ENCODE measurements around the gene SMIM21. TPM values are rescaled to one million over a fixed set of nuclear protein-coding genes. Genes with fewer than 3 reads are reported as not detected.

Gene SMIM21
- total RNA-seq, 4 donors from 2014 or later: not detected

- Histone ChIP-seq H3K27me3 (no peaks in the 10 kb centered on the region), H3K27ac (no peak overlapping the region), H3K9me3 (no peaks in the 10 kb centered on the region), H3K4me1 (no peaks in the 10 kb centered on the region), H3K36me3 (no peaks in the 10 kb centered on the region), H3K4me3 (no peak overlapping the region)
- no peak for DNase-seq (ENCODE audit: low spot score in 2 of 2)
- 59 to 63% methylated on average over 13 of the region's 13 CpGs for WGBS, 2 donors
- TF ChIP-seq EP300 (IDR thresholded peaks at IDR 0.05): no peak
- TF ChIP-seq, protein P1, sequence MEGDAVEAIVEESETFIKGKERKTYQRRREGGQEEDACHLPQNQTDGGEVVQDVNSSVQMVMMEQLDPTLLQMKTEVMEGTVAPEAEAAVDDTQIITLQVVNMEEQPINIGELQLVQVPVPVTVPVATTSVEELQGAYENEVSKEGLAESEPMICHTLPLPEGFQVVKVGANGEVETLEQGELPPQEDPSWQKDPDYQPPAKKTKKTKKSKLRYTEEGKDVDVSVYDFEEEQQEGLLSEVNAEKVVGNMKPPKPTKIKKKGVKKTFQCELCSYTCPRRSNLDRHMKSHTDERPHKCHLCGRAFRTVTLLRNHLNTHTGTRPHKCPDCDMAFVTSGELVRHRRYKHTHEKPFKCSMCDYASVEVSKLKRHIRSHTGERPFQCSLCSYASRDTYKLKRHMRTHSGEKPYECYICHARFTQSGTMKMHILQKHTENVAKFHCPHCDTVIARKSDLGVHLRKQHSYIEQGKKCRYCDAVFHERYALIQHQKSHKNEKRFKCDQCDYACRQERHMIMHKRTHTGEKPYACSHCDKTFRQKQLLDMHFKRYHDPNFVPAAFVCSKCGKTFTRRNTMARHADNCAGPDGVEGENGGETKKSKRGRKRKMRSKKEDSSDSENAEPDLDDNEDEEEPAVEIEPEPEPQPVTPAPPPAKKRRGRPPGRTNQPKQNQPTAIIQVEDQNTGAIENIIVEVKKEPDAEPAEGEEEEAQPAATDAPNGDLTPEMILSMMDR (IDR thresholded peaks at IDR 0.05): no peak
- TF ChIP-seq POLR2A (IDR thresholded peaks at IDR 0.05): no peak
These were observed 63.9 kb downstream of the SMIM21 start for GRCh38 chr18:75363446-75364225.

GRCh38 chr18:75362435-75362834, 65.1 kb downstream of the SMIM21 start:
- H3K27ac ChIP-seq: no peak overlapping the region
- WGBS, 2 donors: 82 to 83% methylated on average over 13 of the region's 13 CpGs
- no peaks in the 10 kb centered on the region for H3K9me3 ChIP-seq

GRCh38 chr18:75360941-75361340, 66.6 kb downstream of the SMIM21 start:
- Histone ChIP-seq H3K4me3 (no peak overlapping the region), H3K4me1 (no peaks in the 10 kb centered on the region), H3K36me3 (no peaks in the 10 kb centered on the region), H3K9me3 (no peaks in the 10 kb centered on the region), H3K27ac (no peak overlapping the region), H3K27me3 (no peaks in the 10 kb centered on the region)
- WGBS, 2 donors: 85 to 89% methylated on average over 10 to 11 of the region's 11 CpGs
- no peak for TF ChIP-seq POLR2A (IDR thresholded peaks at IDR 0.05)
- TF ChIP-seq, protein P1 (IDR thresholded peaks at IDR 0.05): no peak
- TF ChIP-seq EP300 (IDR thresholded peaks at IDR 0.05): no peak
- no peak for DNase-seq (ENCODE audit: low spot score in 2 of 2)

More at GRCh38 chr18:75362435-75362834, 65.1 kb downstream of the SMIM21 start:
- no peaks in the 10 kb centered on the region for H3K27me3 ChIP-seq
- H3K36me3 ChIP-seq: no peaks in the 10 kb centered on the region
- DNase-seq (ENCODE audit: low spot score in 2 of 2): no peak
- TF ChIP-seq, protein P1 (IDR thresholded peaks at IDR 0.05): no peak
- no peak for TF ChIP-seq EP300 (IDR thresholded peaks at IDR 0.05)
- no peak for TF ChIP-seq POLR2A (IDR thresholded peaks at IDR 0.05)
- H3K4me3 ChIP-seq: no peak overlapping the region
- no peaks in the 10 kb centered on the region for H3K4me1 ChIP-seq

GRCh38 chr18:75360215-75360614, 67.3 kb downstream of the SMIM21 start:
- no peak overlapping the region for H3K27ac ChIP-seq
- WGBS, 2 donors: 45 to 46% methylated on average over 8 of the region's 8 CpGs
- H3K9me3 ChIP-seq: no peaks in the 10 kb centered on the region
- no peaks in the 10 kb centered on the region for H3K36me3 ChIP-seq
- H3K27me3 ChIP-seq: no peaks in the 10 kb centered on the region
- no peak for DNase-seq (ENCODE audit: low spot score in 2 of 2)
- TF ChIP-seq EP300 (IDR thresholded peaks at IDR 0.05) (no peak), POLR2A (IDR thresholded peaks at IDR 0.05) (no peak)
- TF ChIP-seq, protein P1 (IDR thresholded peaks at IDR 0.05): no peak
- no peaks in the 10 kb centered on the region for H3K4me1 ChIP-seq
- H3K4me3 ChIP-seq: no peak overlapping the region

Other genes with a start within 250 kb of the SMIM21 start
- gene PTGR3, start 218.6 kb downstream of the SMIM21 start, total RNA-seq: 10 to 100 TPM; 12.7 to 35.9 (median 24.5) TPM
- gene TSHZ1, start 216.9 kb downstream of the SMIM21 start, total RNA-seq: 10 to 100 TPM; 15.6 to 23.7 (median 18.3) TPM